Epithelial cell of proximal tubule (primary cell): Measurements from ENCODE around the gene DIDO1. TPM values are rescaled to one million over a fixed set of nuclear protein-coding genes. Genes with fewer than 3 reads are reported as not detected.

Experiments
- DNase-seq: peaks from one replicate; pipeline ENCODE4 v3.0.0-alpha.2; 2011; ENCODE audit warnings: low read depth
- H3K4me3 ChIP-seq: 2 replicates; pipeline ENCODE4 v1.5.1; 2011; ENCODE audit warnings: low read depth, mild to moderate bottlenecking, low read length
- total RNA-seq: library from RNA; depleted of rRNA; stranded (reverse); fragments of >200 nt; gene quantifications from 2 replicates; pipeline ENCODE4 v1.2.3, GENCODE V29; 2015
- TF ChIP-seq, protein P1 (sequence below): conservative IDR thresholded peaks from 2 replicates; pipeline ENCODE4 v1.5.1; 2012; ENCODE audit warnings: low read depth, mild to moderate bottlenecking, low read length

The DIDO1 gene
- total RNA-seq, 1 donor from 2014 or later = 26.9 TPM

DNA sequence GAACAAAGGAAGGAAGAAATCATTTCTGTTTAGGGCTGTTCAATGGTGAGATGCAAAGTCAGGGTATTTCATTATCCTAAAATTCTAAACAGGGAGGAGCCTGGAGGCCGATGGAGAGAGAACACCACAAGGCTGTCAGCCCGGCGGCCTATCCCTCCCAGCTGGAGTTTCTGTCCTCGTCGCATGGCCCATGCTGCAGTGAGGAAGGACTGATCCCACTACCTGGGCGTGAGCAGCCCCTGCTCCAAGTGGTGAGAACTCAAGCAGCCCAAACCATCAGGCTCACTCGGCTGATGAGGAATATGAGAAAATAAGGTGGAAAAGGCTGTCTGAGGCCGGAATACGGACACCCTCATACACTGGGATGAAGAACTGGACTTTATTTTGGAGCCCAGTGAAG lies 30.8 kb downstream of the DIDO1 start:
- no peak for DNase-seq
- H3K4me3 ChIP-seq = no peak overlapping the region
- TF ChIP-seq, protein P1, sequence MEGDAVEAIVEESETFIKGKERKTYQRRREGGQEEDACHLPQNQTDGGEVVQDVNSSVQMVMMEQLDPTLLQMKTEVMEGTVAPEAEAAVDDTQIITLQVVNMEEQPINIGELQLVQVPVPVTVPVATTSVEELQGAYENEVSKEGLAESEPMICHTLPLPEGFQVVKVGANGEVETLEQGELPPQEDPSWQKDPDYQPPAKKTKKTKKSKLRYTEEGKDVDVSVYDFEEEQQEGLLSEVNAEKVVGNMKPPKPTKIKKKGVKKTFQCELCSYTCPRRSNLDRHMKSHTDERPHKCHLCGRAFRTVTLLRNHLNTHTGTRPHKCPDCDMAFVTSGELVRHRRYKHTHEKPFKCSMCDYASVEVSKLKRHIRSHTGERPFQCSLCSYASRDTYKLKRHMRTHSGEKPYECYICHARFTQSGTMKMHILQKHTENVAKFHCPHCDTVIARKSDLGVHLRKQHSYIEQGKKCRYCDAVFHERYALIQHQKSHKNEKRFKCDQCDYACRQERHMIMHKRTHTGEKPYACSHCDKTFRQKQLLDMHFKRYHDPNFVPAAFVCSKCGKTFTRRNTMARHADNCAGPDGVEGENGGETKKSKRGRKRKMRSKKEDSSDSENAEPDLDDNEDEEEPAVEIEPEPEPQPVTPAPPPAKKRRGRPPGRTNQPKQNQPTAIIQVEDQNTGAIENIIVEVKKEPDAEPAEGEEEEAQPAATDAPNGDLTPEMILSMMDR = no peak

DNA sequence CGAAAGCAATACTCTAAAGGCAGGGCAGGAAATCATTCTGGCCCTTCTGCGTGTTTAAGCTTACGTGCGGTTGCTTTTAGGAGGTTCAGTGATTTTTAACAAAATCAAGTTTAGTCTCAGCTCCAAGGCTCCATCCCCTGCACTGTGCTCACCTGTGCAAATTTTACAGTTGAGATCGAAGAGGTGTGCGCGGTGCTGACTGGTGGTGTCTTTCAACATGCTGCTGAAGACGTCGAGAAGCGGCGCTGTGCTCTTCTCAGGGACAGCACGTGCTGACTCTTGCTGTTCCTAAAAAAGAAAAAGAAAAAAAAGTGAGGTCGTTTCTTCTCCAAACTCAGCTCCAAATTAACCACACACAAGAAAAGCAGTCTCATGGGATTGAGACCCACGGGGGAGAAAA lies 32.0 kb downstream of the DIDO1 start:
- TF ChIP-seq, protein P1 = no peak
- H3K4me3 ChIP-seq = no peak overlapping the region
- DNase-seq = no peak

DNA sequence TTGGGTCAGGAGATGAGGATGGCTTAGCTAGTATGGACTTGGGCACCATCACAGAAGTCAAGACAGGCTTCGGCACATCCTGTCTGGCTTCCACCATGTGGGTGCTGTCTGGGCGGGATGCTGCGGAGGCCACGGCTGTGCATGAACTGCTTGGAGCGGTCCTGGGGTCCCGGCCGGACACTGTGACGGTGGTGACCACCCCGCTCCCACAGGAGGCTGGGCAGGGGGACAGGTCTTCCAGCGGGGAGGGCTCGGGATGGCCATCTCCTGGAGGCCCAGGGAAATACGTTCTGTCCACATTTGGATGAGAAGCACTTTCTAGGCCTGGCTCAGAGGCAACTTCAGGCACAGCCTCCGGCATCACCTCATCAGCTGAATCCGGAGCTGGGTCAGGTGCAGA lies 32.6 kb downstream of the DIDO1 start:
- no peak overlapping the region for H3K4me3 ChIP-seq
- no peak for DNase-seq
- TF ChIP-seq, protein P1 = peak; percentile 19

DNA sequence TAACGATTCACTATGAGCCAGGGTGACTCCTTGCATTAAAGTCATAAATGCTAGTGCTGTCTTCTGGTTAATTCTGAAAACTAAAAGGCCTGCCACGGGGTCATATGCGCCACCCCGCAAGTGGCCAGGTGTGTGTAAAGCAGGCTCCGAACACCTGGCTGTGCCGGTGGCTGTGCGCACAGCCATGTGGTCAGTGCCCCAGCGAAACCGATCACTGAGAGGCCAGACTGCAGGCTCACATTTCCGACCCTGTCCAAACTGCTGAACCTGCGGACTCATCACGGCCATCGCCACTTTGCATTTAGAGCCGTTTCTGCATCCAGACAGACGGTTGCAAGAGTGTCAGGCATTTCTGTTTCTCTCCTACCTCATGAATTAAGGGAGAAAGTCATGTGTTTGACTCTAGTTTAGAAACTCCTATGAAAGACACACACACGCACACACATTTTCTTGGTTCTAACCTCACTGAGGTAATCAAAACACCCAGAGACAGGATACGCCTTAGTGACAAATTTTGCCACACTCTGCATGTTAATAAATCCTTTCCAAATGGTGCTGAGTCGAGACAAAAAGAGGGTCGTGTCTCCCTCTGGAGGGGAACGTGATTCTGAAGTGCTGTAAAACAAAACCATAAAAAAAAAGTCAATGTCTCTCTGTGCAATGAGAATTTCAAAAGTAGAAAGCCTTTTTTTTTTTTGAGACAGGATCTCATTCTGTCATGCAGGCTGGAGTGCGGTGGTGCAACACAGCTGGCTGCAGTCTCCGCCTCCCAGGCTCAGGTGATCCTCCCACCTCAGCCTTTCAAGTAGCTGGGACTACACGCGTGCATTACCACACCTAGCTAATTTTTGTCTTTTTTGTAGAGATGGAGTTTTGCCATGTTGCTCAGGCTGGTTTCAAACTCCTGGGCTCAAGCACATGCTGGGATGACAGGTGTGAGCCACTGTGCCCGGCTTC lies 33.7 kb downstream of the DIDO1 start:
- TF ChIP-seq, protein P1 = no peak
- H3K4me3 ChIP-seq = no peak overlapping the region
- no peak for DNase-seq

DNA sequence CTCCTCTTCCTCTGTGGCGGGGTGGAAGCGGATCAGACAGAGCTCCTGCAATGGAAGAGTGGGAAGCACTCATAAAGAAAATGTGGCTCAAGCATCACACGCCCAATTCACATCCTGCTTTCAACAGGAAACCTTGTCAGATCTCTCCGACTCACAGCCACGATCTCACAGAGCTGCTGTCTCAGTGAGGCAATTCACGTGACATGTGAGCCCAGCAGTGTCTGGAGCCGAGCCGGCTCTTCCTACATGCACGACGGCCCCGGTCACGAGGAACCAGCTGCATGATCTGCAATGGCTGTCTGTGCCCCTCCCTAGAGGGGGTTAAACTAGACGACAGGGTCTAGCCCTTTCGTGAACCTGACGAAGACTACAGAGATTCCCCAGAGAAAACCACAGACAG lies 35.2 kb downstream of the DIDO1 start:
- H3K4me3 ChIP-seq = no peak overlapping the region

DNA sequence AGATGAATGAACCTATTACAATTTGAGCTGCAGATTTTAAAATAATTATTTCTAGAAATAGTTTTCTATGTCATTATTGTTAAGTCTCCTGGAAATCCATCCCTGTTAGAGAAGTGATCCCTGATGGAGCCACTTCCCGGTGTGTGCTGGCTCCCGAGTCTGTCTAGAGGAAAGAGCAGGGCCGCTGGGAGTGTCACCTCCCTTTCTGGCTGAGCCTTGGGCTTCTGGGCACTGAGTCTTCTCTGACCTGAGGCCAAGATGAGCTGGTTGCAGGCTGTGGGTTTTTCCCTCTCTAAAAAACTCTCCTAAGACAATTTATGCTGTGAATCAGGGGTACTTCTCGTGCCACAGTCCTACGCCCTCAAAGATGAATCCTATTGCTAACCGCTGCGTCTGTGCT lies 35.9 kb downstream of the DIDO1 start:
- TF ChIP-seq, protein P1 = no peak
- H3K4me3 ChIP-seq = no peak overlapping the region
- DNase-seq = no peak

More for the DNA sequence above, 35.2 kb downstream of the DIDO1 start:
- TF ChIP-seq, protein P1 = no peak
- DNase-seq = no peak

DNA sequence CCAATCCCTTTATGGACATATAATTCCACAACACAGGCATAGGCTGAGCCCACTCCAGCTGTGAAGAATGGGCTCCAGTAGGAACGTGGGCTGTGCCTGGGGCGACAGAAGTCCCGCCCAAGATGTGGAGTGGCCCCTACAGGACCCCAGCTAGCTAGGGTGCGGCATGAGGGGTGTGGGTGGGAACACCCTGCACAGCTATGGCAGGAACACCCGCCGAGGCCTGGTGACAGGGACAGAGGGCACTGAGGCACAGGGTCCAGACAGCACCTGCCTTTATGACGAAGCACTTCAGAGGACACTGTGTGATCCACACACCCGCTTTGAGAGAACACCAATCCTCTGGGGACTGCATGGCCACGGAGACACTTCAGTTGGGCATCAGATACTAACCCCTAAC lies 36.4 kb downstream of the DIDO1 start:
- TF ChIP-seq, protein P1 = no peak
- no peak for DNase-seq
- H3K4me3 ChIP-seq = no peak overlapping the region
